GM21515 (cell line): ENCODE measurements around the gene MAP7.
"Not testable (repeated sequence)": the region's sequence is repeated elsewhere in the genome, so short reads cannot be mapped to it uniquely, and the experiment has no call there.

Experiments used
- ATAC-seq: cut with Tn5 transposase; IDR thresholded peaks from one replicate; pipeline ENCODE4 v1.9.1; 2021; ENCODE audit not compliant: unreplicated experiment

Gene MAP7

DNA sequence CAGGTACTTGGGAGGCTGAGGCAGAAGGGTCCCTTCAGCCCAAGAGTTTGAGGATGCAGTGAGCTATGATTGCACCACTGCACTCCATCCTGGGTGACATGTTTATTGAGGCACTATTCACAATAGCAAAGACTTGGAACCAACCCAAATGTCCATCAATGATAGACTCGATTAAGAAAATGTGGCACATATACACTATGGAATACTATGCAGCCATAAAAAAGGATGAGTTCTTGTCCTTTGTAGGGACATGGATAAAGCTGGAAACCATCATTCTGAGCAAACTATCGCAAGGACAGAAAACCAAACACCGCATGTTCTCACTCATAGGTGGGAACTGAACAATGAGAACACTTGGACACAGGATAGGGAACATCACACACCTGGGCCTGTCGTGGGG lies 149.0 kb downstream of the MAP7 start:
- ATAC-seq = not testable (repeated sequence)

DNA sequence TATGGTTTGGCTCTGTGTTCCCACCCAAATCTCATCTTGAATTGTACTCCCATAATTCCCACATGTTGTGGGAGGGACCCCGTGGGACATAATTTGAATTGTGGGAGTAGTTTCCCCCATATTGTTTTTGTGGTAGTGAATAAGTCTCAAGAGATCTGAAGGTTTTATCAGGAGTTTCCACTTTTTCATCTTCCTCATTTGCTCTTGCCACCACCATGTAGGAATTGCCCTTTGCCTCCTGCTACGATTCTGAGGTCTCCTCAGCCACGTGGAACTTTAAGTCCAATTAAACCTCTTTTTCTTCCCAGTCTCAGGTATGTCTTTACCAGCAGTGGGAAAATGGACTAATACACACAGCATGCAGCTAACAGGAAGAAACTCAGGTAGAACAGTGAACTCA lies 151.8 kb downstream of the MAP7 start:
- ATAC-seq = no peak

DNA sequence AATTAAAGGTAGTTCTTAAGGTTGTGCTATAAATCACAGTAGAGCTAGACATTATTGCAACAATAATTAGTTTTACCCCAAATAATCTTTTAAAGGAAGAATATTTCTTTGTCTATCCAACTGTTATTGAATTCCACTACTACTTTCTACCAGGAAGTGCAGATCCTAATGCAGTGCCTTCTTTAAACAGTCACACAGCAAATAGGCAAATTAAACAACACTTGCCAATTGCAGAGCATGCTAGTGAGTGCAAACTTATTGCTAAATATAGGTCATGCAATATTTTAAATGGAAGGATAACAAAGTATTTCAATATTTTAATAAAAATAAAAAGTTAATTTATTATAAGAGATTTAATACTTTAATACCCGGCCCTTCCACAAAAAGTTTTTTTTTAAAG lies 153.3 kb downstream of the MAP7 start:
- no peak for ATAC-seq

DNA sequence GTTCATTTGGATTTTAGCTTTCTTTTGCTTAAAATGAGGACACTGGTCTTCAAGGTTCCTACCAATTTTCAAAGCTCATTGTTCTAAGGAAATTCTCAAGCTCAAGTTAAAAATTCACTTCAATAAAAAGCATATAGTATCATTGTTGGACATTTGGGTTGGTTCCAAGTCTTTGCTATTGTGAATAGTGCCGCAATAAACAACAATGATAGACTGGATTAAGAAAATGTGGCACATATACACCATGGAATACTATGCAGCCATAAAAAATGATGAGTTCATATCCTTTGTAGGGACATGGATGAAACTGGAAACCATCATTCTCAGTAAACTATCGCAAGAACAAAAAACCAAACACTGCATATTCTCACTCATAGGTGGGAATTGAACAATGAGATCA lies 159.3 kb downstream of the MAP7 start:
- not testable (repeated sequence) for ATAC-seq

DNA sequence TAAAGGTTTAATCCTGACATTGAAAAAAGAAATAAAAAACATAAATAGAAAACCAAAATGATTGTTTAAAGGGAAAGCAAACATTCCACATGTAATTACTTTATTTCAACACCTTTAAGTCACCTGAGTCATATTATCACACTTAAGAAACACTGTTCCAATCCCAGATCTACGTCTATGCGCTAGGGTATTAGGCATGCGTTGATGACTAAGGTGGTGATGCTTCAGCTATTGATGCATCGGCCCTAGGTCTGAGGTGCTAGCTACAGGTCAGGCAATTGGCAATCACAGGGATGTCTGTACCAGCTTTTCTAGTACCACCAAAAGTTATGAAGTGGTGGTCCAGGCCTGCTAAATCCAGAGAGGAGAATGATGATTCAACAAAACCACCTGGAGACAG lies 162.9 kb downstream of the MAP7 start:
- no peak for ATAC-seq

DNA sequence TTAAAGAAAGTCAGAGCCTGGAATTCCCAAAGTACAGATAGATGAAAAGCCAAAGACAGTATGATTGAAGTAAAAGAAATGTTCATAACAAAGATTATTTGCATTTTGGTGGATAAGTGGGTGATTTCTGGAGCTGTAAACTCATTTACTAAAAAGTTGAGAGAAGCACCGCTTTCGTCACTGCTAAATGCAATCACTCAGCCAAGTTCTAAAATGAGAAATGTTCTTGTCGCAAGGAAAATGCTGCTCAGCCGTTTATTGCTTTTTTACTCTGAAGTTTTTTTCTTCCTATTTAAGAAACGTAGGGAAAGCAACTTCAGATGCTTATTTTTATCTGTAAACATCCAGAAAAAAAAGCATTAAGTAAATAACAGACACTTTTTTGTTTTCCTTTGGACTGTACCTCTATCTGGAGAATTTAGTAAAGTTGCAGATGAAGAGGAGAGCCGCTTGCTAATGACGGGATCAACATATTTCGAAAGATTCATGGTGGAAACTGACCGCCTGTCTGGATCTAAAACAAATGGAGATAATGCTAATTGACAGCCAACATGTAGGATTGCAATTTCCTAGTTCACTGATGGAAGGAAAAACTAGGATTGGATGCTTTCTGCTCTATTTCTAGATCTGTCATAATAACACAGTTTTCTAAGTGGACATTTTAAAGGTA lies 166.8 kb downstream of the MAP7 start:
- no peak for ATAC-seq

DNA sequence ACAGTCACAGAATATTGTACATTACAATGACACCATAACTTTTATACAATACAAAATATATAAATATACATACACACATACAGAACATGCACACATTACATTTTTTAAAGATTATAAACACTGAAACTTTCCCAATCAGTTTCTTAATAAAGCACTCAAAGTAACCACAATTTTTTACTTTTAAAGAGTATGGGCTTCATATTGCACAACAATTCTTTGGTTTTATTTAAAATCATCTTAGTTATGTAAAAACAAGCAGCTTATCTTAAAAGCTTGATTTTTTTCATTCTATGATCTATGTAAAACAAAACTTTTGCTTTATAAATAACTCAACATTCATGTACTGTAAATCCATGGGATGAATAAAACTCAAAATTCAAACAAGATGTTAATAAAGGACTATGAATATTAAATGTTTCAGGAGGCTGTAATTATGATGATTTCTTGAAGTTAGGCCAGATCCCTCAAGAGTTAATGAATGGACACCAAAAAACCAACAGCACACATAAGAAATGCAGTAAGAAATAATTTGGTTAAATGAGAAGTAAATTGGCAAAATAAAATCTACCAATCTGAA lies 167.5 kb downstream of the MAP7 start:
- no peak for ATAC-seq

DNA sequence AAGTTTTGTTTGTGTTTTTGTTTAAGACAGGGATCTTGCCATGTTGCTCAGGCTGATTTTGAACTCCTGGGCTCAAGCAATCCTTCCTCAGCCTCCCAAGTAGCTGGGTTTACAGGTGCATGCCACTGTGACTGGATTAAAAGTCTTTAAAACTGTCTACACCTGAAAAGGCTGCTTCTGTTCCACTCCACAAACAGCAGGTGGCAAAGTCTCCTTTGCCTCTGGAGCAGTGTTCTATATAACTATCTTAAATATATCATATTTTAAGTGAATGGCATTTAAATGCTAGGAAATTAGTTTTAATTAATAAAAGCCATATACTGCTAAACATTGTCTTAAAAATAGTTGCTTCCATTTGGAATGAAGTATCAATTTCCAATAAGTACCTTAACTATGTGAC lies 171.3 kb downstream of the MAP7 start:
- ATAC-seq = no peak

DNA sequence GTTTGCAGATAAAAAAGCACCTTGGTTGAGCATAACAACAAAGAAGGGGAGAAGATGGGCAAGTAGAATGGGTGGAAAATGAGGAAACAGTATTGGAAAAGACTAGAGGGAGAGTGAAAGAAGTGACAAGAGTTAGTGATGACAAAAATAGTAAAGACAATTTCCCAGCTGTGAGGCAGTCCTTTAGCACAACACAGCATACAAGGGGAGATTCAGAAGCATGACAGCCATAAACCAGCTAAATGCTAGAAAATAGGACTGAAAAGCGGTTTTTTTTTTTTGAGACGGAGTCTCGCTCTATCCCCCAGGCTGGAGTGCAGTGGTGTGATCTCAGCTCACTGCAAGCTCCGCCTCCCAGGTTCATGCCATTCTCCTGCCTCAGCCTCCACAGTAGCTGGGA lies 174.4 kb downstream of the MAP7 start:
- not testable (repeated sequence) for ATAC-seq

DNA sequence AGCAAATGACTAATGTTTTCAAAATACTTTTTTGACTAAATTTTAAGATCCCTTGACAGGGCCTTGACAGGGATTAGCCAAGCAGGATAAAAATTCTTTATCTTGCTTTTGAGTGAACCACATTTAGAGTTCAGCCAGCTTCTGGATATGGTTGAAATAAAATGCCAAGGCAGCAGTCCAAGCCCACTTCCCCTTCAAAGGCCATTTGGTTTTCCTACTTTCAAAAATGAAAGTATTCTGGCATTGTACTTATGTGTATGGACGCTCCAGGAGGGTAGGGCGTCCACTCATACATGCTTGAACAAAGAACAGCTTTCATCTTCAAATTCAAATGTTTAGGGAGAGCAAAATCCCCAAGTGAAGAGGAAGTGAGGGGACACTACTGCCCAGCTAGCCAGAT lies 178.3 kb downstream of the MAP7 start:
- no peak for ATAC-seq

DNA sequence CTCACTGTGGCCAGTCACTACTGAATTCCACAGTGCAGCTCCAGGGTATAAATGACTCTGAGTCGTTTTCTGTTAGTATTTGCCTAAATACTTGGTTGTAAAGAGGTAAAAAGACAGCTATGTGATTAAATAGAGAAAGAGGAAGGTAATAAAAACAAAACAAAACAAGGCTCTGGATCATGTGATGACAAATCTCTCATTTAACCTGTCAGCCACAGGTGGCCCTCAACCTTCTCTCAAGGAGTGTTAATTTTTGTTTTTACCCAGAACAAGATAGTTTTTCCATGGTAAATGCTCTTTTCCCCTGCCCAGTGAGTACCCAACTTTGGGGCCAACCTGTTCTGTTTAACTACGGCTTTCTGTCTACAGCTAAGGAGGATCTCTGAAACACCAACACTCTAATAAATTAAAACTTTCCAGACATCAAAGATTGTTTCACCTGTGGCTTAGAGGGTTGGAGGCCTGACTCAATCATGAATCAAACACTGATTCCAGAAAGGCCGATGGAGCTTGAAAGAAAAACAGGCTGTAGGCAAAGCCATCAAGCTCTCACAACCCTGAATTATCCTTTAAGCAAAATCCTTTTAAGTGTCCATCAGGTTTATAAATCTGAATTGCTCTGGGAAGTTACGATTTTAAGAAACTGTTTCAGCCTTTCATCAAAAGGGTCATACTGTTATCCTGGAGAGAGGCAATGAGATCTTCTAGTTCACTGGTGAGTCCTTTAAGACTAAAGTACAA lies 179.1 kb downstream of the MAP7 start:
- ATAC-seq = no peak

DNA sequence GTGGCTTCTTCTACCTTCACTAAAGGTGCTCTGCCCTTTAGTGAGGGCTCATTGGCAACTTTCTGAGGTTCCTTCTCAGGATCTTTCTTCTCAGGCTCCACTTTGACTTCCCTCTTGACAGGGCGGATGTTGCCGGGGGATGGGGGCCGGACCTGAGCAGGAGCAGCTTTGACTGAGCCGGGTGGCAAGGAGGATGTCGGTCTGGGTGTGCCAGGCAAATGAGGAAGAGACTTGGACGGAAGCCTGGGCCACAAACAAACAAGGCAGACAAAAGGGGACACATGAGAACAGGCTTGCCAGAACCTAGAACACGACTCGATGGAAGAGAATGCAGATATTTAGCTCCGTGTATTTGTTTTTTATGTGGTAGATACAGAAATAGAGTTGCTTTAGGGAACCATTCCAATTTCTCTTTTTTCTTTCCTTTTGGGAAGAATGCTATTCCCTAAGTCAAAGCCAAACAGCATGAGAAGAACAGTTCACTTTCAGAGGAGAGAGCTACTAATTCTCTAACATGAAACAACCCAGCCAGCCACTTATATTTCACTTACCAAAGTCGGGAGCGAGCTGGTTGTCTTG lies 184.4 kb downstream of the MAP7 start:
- no peak for ATAC-seq

DNA sequence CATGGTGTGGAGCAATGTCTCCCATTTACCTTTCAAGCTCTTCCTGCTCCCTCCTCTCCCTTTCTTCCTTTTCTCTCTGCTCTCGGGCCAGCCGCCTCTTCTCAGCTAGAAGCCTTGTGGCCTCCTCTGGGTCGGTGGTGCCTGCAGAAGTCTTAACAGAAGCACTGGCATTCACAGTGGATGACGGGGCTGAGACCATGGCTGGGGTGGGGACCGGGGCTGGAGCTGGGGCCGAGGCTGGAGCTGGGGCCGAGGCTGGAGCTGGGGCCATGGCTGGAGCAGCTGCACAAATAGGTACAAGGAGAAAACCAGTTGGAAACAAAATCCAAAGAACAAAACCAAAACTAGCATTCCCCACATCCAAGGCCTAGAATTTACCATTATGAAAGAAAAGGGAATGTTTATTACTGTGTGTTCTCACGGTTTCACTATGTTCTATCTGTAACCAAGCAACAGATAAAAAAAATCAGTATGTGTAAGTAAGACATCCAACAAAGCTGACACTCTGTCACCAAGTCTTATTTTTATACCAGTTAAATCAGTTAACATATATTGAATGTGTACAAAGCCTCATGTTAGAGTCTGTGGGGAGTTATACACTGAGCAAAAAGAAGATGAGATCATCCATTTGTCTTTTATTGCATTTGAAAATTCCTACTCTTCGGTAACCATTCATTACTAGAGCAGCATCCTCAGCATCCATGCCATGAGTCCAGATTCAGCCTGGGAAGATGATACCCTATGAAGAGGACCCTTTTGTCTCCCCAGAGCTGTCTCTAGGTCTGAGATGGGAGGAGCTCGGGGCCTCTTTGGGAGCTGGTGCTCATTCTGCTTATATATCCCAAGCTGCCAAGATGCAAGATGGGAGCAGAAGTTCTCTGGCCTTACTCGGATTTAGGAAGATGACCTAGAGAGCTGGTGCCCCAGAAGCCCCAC lies 187.5 kb downstream of the MAP7 start:
- ATAC-seq = no peak

DNA sequence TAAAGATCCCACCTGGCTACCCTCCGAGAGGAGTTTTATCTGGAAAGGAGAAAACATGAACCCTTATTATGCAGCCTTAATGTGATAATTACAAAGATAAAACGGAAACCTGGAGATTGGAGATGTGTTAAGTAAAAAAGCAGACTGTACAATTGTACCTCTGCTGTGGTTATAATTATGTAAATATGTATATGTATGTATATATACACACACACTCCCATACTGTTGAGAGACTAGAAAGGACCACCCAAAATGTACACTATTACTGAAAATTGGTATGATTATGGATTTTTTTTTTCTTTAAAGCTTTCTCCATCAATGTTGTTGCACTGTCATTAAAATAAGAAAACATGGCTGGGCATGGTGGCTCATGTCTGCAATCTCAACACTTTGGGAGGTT lies 188.4 kb downstream of the MAP7 start:
- ATAC-seq = no peak

DNA sequence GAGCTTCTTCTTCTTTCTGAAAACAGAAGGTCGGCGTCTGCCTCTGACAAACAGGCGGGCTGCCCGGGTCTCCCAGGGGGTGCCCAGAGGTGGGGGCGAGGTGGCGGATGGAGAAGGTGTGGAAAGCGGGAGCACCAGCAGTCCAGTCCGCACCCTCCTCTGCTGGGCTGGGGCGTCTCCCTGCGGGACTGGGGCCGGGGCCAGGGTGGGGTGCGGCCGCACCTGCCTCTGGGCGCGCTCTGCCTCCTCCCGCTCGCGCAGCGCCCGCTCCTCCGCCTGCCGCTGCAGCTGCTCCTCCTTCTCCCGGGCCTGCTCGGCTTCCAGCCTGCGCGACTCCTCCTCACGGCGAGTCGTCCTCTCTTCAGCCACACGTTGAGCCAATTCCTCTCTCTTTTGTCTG lies 189.4 kb downstream of the MAP7 start:
- no peak for ATAC-seq

DNA sequence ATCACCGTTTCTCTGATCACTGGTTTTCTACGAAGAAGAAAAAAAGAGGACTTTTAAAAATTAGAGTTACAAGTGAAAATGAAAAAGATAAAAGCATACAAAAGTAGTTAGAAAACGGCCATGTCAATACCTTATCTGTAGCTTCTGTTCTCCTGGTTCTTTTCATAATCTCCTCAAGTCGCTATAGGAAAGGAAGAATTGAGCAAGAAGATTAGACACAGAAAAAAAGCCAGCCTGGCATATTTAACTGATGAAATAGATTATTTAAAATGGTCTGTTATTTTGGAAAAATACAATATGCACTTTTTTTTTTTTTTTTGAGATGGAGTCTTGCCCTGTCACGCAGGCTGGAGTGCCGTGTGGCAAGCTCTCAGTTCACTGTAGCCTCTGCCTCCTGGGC lies 190.4 kb downstream of the MAP7 start:
- no peak for ATAC-seq

DNA sequence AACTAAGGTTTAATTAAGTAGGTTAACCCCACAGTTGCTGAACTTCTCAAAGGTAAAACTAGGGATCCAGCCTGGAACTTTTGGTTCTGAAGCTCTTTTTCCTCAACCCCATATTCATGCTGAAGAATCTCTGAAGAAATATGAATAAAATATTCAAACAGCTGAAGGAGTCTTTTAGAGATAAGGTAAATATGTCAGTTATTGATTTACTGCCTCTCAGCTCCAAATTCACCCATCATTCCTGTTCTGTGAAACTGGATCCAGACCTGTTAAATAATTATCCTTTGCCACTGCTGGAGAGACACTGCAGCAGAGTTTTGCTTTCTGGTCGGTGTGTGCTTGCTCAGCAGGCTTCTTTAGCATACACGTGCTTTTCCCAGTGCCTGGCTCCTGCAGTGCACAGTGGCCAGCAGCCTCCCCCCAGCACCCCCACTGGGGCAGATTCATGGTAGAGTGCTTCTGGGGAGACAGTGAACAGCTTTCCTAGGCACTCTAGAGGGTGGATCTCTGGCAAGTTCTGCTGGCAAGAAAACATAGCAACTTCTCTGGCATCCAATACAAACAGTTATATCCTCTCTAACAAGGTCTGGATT lies 198.6 kb downstream of the MAP7 start:
- ATAC-seq = no peak

DNA sequence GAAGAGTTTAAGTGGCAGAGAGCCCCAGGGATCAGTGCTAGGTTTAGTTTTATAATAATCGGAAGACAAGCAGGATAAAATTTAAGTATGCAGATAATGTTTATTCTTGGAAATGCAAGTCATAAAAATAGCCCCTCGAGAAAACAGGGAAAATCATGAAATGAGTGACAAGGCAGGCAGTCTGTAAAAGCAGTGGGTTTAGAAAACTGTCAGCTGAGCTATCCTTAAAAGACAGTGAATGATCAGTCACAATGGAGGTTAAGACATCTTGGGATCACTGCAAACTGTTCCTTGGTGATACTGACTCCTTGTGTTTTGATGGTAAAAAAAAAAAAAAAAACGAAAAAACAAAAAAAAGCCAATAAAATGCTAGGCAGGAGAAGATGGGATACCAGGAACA lies 199.3 kb downstream of the MAP7 start:
- ATAC-seq = no peak

DNA sequence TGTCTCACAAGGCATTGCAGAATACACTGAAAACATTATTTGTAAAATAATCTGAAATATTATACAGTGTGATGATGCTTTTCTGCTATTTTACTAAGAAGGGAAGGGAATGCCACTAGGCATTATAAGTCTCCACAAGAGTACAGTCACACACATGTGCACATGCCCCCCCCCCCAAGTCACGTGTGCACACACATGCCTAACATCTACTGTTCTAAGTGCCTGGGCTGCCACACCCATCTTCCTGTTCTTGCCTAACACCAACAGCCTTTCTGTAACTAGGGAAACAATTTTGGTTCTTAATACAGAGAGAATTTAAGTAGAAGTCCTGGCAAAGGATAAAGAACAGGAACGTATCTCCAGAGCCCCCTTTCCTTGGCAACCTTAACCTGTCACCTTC lies 202.4 kb downstream of the MAP7 start:
- ATAC-seq = no peak

DNA sequence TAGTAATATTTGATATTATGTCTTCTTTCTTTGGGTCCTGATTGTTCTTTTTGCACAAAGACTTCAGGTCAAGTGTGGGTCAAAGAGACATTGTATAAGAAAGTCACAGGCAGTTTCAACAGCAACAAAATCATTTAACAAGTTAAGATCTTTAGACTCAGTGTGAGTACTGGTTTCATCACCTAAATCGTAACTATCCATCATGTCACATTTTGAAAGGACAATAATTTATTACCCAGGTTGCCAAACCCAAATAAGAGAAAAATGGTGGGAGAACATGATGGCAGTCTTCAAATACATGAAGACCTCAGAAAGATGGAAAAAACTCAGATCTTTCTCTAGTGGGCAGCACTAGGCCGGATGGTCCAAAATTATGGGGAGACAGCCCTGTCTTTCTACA lies 205.1 kb downstream of the MAP7 start:
- ATAC-seq = no peak

DNA sequence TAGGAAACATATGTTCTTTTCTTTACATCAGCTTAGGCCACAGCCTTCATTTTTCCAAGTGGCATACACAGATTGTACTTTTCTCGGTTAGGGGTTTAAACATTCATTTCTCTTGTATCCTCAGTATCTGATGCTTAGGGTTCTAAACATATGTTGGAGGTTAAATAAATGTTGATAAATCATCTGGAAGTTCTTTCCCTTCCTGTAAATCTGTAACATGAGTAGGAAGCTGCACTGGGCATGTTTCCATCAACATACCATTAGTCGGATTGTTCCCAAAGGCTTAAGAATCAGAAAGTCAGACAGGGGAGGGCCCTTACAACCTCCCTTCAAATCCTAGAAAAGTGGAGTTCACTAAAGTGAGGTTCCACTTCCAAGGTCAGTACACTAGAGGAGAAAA lies 205.8 kb downstream of the MAP7 start:
- no peak for ATAC-seq
